KOPT-K1 (cell line): ENCODE results near the gene CCDC40.
"Not testable (repeated sequence)": the region's sequence is repeated elsewhere in the genome, so short reads cannot be mapped to it uniquely, and the experiment has no call there.

ENCODE experiments used
- H3K27ac ChIP-seq: fragments of 200-600 bp; sonication (generic); 2 replicates; pipeline ENCODE4 v1.5.1; 2016; ENCODE audit warnings: antibody characterized with exemption, mild to moderate bottlenecking, low read depth, low read length; ENCODE audit not compliant: poor library complexity, severe bottlenecking
- H3K36me3 ChIP-seq: fragments of 200-600 bp; sonication (generic); 2 replicates; pipeline ENCODE4 v1.5.1; 2017; ENCODE audit warnings: antibody characterized with exemption, mild to moderate bottlenecking, low read length, moderate library complexity; ENCODE audit not compliant: insufficient read depth
- H3K9me3 ChIP-seq: fragments of 200-600 bp; sonication (generic); 2 replicates; pipeline ENCODE4 v1.5.1; 2017; ENCODE audit warnings: antibody characterized with exemption, low read length, mild to moderate bottlenecking; ENCODE audit not compliant: insufficient read depth, poor library complexity, severe bottlenecking

Gene CCDC40

DNA sequence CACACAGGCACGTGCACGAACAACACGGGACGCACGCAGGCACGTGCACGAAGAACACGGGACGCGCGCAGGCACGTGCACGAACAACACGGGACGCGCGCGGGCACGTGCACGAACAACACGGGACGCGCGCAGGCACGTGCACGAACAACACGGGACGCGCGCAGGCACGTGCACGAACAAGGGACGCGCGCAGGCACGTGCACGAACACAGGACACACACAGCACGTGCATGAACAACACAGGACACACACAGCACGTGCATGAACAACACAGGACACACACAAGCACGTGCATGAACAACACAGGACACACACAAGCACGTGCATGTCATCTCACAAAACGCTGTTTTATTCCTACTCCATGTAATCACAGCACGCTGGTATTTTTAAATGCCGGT is 53.7 kb downstream of the CCDC40 start:
- not testable (repeated sequence) for H3K36me3 ChIP-seq, H3K9me3 ChIP-seq, H3K27ac ChIP-seq

DNA sequence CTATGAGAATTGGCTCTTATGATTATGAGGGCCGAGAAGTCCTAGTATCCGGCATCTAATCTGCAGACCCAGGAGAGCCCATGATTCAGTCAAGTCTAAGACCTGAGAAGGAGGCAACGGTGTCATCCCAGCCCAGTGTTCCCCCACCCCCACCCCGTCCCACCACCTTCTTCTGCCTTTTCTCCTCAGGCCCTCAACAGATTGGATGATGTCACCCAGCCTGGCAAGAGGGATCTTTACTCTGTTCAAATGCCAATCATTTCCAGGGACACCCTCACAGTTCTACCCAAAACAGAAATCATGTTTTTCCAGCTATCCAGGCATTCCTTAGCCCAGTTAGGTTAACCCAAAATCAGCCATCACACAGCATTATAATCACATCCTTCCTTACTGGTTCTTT is 54.9 kb downstream of the CCDC40 start:
- Histone ChIP-seq H3K9me3 (no peaks in the 10 kb centered on the region), H3K27ac (no peak overlapping the region), H3K36me3 (no peaks in the 10 kb centered on the region)

DNA sequence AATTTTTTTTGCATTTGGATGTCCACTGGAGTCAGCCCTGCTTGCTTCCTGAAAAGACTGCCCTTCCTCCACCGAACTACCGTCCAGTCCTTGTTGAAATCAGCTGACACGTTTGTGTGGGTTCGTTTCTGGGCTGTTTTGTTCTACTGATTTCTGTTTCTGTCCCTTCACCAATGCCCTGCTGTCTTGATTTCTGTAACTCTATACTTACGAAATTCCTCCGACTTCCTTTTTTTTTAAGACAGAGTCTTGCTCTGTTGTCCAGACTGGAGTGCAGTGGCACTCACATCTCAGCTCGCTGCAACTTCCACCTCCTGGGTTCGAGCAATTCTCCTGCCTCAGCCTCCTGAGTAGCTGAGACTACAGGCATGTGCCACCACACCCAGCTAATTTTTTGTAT is 56.5 kb downstream of the CCDC40 start:
- no peaks in the 10 kb centered on the region for H3K9me3 ChIP-seq
- H3K27ac ChIP-seq = no peak overlapping the region
- no peaks in the 10 kb centered on the region for H3K36me3 ChIP-seq

DNA sequence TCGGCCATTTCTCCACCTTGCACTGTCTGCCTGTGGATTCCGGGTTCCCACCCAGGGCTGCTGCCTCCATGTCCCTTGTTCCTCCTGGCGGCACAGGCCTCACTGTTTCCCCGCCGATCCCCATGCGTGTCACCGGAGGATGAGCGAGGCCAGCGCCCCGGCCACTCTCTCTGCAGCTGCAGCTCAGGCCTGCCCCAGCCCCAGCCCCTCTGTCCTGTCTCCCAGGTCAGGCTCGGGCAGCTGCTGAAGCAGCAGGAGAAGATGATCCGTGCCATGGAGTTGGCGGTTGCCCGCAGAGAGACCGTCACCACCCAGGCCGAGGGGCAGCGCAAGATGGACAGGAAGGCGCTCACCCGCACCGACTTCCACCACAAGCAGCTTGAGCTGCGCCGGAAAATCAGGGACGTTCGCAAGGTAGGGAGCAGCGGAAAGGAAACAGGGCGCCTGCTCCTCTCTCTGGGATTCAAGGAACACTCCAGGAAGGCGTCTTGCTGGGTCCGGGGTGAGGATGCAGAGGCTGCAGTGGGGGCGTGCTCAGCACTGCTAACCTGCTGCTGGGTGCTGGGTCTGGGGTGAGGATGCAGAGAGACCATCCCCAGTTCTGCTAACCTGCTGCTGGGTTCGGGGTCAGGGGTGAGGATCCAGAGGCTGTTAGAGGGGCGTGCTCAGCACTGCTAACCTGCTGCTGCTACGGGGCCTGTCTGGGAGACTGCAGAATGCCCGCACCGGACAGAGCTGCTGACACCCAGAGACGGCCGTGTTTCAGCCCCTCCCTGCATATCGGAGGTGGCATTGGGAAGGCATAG is 58.8 kb downstream of the CCDC40 start:
- H3K36me3 ChIP-seq = no peaks in the 10 kb centered on the region

DNA sequence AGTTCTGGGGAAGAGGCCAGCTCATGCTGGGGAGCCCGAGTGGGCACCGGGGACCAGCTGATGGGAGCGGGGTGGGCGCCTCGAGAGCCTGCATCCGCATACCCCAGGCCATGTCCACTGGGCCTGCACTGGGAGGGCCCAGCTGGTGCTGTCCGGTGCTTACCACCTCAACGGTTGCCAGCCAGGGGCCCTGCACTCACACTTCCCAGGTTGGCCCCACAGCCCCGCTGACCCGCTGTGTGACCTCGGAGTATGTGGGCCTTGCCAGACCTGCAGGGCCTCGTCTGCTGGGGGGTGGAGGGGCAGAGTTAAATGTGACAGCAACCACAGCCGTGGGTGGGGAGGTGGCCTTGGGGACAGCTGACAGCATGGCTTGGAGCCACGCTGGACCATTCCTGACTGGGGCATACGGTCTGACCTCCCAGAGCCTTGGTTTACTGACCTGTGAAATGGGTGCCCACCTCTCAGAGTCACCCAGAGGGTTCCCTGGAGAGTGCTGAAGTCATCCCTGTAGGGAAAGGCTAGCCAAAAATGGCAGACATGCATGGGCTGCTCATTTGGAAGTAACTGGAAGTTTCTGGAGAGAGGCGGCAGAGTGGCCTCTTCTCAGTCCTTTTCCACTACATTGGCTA is 59.5 kb downstream of the CCDC40 start:
- Histone ChIP-seq H3K27ac (no peak overlapping the region), H3K36me3 (no peaks in the 10 kb centered on the region), H3K9me3 (no peaks in the 10 kb centered on the region)

More for the DNA sequence above, 58.8 kb downstream of the CCDC40 start:
- H3K27ac ChIP-seq = no peak overlapping the region
- H3K9me3 ChIP-seq = no peaks in the 10 kb centered on the region

DNA sequence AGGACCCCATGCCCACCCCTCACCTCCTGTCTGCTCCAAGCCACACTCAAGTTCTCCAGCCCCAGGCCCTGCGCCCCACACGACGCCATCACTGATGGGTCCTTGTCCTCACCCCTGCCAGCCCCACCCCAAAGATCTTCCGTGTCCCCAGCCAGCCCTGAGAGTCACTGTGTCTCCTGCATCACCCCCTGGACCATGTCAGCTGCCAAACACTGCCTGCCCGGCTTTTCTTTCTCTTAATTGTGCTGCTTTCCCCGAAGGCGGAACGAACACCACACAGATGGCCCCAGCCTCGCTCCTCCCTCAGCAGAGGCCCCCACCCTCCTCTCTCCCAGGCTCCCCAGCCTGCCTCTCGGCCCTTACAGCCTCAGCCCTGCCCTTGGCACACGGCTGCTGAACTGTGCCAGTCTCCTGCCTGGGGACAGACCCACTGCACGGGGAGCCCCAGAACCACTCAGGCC is 60.1 kb downstream of the CCDC40 start:
- Histone ChIP-seq H3K36me3 (no peaks in the 10 kb centered on the region), H3K9me3 (no peaks in the 10 kb centered on the region), H3K27ac (no peak overlapping the region)

DNA sequence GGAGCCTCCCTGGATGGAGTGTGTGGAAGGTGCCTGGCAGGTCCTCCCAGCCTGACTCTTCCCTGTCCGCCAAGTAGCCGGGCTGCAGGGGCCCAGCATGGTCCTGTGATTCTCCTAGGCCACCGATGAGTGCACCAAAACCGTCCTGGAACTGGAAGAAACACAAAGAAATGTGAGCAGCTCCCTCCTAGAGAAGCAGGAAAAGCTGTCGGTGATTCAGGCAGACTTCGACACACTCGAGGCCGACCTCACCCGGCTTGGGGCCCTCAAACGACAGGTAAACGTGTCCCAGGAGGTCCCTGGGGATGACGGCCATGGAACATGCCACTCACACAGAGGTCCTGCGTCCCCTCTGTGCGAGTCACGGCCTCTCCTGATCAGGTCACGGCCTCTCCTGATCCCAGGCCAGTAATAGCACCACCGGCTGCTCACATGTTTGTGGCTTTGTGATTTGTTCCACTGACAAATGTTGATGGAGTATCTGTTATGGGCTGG is 60.7 kb downstream of the CCDC40 start:
- no peaks in the 10 kb centered on the region for H3K36me3 ChIP-seq
- no peaks in the 10 kb centered on the region for H3K9me3 ChIP-seq
- H3K27ac ChIP-seq = no peak overlapping the region

DNA sequence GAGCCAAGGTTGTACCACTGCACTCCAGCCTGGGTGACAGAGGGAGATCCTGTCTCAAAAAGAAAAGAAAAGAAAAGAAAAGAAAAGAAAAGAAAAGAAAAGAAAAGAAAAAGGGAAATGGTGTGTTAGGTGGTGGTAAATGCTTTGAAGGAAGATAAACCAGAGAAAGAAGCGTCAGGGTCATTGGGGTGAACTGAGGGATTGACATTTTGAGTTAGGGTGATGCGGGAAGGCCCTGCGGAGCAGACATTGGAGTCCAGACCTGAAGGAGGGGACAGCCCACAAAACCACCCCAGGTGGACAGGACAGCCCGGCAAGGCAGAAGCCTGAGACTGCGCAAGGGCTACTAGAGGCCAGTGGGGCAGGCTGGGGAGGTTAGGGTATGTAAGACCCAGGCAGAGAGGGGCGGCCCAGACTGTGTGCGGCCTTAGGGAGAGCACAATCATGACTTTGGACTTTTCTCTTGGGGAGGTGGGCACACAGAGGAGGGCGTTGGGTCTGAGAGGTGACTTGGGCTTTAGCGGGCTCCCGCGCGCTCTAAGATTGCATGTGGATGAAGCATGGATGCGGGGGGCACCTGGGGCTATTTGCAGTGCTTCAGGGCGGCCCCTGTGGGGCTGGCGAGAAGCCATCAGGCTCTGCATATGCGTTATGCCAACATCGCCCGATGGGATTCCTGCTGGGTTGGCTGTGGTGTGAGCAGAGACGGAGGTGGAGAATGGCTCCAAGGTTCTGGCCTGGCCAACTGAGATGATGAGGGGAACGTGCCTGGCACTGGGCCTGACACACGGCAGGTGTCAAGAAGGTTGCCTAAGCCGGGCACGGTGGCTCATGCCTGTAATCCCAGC is 61.6 kb downstream of the CCDC40 start:
- Histone ChIP-seq H3K9me3 (no peaks in the 10 kb centered on the region), H3K27ac (no peak overlapping the region), H3K36me3 (no peaks in the 10 kb centered on the region)

DNA sequence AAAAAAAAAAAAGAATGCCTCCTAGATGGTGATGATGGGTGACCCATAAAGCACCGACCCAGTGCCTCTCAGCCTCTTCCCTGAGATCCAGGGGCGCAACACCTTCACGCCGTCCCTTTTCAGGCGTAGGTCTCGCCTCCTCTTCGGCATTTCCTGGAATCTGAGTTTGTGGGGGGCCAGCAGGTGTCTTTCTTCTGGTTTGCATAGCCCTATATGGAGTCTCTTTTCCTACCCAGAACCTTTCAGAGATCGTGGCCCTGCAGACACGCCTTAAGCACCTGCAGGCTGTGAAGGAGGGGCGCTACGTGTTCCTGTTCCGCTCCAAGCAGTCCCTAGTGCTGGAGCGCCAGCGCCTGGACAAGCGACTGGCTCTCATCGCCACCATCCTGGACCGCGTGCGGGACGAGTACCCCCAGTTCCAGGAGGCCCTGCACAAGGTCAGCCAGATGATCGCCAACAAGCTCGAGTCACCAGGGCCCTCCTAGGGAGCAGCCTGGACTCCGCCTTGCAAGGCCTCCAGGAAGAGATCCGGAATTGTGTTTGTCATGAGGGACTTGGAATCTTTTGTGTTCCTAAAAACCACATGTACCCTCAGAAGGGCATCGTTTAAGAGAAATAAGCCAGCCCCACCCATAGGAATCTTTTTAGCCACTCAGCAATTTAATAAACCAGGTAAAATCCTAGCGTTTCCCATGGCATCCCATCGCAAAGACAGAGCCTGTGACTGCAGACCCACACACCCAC is 63.0 kb downstream of the CCDC40 start:
- Histone ChIP-seq H3K9me3 (no peaks in the 10 kb centered on the region), H3K36me3 (no peaks in the 10 kb centered on the region), H3K27ac (no peak overlapping the region)

DNA sequence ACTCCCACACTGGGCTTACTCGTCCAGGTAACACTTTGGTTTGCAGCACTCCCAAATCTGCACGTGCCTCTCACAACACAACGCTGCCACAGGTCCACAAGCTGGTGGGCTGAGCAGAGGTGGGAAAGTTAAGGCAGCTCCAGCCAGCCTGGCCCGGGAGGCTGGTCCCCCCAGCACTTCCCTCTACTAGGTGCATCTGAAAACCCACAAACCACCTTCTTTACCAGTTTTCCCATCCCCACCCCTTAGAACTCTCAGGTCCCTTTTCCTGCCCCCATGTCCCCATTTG is 63.5 kb downstream of the CCDC40 start:
- no peaks in the 10 kb centered on the region for H3K36me3 ChIP-seq
- H3K27ac ChIP-seq = peak overlapping the region; percentile 14
- no peaks in the 10 kb centered on the region for H3K9me3 ChIP-seq

DNA sequence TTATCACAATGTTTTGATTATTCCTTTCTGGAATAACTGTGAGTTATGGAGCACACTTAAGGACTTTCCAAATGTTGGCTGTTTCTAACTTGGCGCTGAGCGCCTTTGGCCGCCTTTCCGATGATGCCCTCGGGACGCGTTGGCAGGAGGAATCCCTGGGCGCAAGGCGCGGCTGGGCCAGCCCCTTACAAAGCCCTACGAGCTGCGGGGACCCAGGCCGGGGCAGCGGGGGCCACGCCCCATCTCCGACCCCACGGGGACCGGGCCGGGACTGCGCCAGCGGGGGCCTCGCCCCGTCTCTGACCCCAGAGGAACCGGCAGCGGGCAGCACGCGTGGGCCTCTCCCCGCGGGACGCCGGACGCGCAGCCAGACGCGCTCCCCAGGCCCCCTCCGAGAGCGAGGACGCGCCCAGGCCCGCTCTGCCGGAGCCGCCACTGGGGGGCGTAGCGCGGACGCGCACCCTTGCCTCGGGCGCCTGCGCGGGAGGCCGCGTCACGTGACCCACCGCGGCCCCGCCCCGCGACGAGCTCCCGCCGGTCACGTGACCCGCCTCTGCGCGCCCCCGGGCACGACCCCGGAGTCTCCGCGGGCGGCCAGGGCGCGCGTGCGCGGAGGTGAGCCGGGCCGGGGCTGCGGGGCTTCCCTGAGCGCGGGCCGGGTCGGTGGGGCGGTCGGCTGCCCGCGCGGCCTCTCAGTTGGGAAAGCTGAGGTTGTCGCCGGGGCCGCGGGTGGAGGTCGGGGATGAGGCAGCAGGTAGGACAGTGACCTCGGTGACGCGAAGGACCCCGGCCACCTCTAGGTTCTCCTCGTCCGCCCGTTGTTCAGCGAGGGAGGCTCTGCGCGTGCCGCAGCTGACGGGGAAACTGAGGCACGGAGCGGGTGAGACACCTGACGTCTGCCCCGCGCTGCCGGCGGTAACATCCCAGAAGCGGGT is 64.8 kb downstream of the CCDC40 start, which contains the start of gene GAA:
TSS of gene GAA (plus strand) at position 571 of the 935 bp plus-strand sequence. CDS start 3,006 bp downstream, outside the sequence.
- peak within 1 kb of the TSS; percentile 77 for H3K27ac ChIP-seq
- no peaks in the 10 kb centered on the region for H3K36me3 ChIP-seq
- no peaks in the 10 kb centered on the region for H3K9me3 ChIP-seq

DNA sequence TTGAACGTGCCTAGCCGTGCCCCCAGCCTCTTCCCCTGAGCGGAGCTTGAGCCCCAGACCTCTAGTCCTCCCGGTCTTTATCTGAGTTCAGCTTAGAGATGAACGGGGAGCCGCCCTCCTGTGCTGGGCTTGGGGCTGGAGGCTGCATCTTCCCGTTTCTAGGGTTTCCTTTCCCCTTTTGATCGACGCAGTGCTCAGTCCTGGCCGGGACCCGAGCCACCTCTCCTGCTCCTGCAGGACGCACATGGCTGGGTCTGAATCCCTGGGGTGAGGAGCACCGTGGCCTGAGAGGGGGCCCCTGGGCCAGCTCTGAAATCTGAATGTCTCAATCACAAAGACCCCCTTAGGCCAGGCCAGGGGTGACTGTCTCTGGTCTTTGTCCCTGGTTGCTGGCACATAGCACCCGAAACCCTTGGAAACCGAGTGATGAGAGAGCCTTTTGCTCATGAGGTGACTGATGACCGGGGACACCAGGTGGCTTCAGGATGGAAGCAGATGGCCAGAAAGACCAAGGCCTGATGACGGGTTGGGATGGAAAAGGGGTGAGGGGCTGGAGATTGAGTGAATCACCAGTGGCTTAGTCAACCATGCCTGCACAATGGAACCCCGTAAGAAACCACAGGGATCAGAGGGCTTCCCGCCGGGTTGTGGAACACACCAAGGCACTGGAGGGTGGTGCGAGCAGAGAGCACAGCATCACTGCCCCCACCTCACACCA is 65.7 kb downstream of the CCDC40 start:
- no peaks in the 10 kb centered on the region for H3K36me3 ChIP-seq
- no peaks in the 10 kb centered on the region for H3K9me3 ChIP-seq
- peak overlapping the region; percentile 77 for H3K27ac ChIP-seq

DNA sequence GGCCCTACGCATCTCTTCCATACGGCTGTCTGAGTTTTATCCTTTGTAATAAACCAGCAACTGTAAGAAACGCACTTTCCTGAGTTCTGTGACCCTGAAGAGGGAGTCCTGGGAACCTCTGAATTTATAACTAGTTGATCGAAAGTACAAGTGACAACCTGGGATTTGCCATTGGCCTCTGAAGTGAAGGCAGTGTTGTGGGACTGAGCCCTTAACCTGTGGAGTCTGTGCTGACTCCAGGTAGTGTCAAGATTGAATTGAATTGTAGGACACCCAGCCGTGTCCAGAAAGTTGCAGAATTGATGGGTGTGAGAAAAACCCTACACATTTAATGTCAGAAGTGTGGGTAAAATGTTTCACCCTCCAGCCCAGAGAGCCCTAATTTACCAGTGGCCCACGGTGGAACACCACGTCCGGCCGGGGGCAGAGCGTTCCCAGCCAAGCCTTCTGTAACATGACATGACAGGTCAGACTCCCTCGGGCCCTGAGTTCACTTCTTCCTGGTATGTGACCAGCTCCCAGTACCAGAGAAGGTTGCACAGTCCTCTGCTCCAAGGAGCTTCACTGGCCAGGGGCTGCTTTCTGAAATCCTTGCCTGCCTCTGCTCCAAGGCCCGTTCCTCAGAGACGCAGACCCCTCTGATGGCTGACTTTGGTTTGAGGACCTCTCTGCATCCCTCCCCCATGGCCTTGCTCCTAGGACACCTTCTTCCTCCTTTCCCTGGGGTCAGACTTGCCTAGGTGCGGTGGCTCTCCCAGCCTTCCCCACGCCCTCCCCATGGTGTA is 66.4 kb downstream of the CCDC40 start:
- Histone ChIP-seq H3K9me3 (no peaks in the 10 kb centered on the region), H3K27ac (peak overlapping the region; percentile 77), H3K36me3 (no peaks in the 10 kb centered on the region)
